Omental fat pad (tissue), 4 donors: ENCODE data around the gene SYTL3. TPM values are rescaled to one million over a fixed set of nuclear protein-coding genes. Genes with fewer than 3 reads are reported as not detected.
A peak's percentile ranks its signal among the peaks of the same experiment; 100 is the strongest.
"Not testable (repeated sequence)": the region's sequence is repeated elsewhere in the genome, so short reads cannot be mapped to it uniquely, and the experiment has no call there.

Experiments
- ATAC-seq: fragments of 150-250 bp; one replicate; pipeline ENCODE4 v1.9.1; 2016; ENCODE audit warnings: mild to moderate bottlenecking, moderate library complexity; ENCODE audit not compliant: low FRiP score
- DNase-seq: peaks from one replicate; pipeline ENCODE4 v3.0.0-alpha.2; 2019; ENCODE audit warnings: low spot score
- total RNA-seq, 4 donors: library from RNA; depleted of rRNA; stranded (reverse); fragments of >200 nt; gene quantifications; one replicate each; pipeline ENCODE4 v1.1.0, GENCODE V29; 2016
- TF ChIP-seq, protein P1 (sequence below), 3 donors: fragments of 450-650 bp; IDR thresholded peaks; one replicate each; pipeline ENCODE4 v1.5.1; 2016 to 2017; ENCODE audit warnings: antibody characterized with exemption in 3 of 3, mild to moderate bottlenecking in 3 of 3, moderate library complexity in 2 of 3

SYTL3 gene
- total RNA-seq, 4 donors from 2014 or later, result 5.3 to 16.3 (median 6.8) TPM

- ATAC-seq (no peak), DNase-seq (no peak)
- TF ChIP-seq, protein P1, sequence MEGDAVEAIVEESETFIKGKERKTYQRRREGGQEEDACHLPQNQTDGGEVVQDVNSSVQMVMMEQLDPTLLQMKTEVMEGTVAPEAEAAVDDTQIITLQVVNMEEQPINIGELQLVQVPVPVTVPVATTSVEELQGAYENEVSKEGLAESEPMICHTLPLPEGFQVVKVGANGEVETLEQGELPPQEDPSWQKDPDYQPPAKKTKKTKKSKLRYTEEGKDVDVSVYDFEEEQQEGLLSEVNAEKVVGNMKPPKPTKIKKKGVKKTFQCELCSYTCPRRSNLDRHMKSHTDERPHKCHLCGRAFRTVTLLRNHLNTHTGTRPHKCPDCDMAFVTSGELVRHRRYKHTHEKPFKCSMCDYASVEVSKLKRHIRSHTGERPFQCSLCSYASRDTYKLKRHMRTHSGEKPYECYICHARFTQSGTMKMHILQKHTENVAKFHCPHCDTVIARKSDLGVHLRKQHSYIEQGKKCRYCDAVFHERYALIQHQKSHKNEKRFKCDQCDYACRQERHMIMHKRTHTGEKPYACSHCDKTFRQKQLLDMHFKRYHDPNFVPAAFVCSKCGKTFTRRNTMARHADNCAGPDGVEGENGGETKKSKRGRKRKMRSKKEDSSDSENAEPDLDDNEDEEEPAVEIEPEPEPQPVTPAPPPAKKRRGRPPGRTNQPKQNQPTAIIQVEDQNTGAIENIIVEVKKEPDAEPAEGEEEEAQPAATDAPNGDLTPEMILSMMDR (IDR thresholded peaks at IDR 0.05), result no peak
Observed at GRCh38 chr6:158688860-158689259, 39.0 kb downstream of the SYTL3 start.

- TF ChIP-seq, protein P1 (IDR thresholded peaks at IDR 0.05), result no peak
- DNase-seq, result no peak
Observed at GRCh38 chr6:158694913-158695312, 45.1 kb downstream of the SYTL3 start.

DNA sequence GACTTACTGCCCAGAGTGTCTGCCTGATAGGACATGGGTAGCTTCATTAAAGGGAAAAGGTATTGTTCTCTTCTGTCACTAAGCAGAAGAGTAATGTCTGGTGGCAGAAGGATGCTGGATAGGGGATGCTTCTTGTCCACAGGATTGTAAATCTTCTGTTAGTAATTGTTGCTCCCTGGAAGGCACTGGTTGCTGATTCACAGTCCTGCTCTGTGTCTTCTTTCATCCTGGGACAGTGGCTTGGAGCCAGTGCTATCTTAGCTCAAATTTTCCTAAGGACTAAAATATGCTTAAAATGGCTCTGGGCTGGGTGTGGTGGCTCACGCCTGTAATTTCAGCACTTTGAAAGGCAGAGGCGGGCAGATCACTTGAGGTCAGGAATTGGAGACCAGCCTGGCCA is 48.0 kb downstream of the SYTL3 start:
- TF ChIP-seq, protein P1 (IDR thresholded peaks at IDR 0.05), result no peak

More at GRCh38 chr6:158694913-158695312, 45.1 kb downstream of the SYTL3 start:
- no peak for ATAC-seq

GRCh38 chr6:158698931-158699330 is 49.1 kb downstream of the SYTL3 start:
- TF ChIP-seq, protein P1 (IDR thresholded peaks at IDR 0.05), result no peak
- DNase-seq (no peak), ATAC-seq (no peak)

More for the DNA sequence above, 48.0 kb downstream of the SYTL3 start:
- DNase-seq (no peak), ATAC-seq (no peak)

GRCh38 chr6:158701268-158701667 is 51.4 kb downstream of the SYTL3 start:
- not testable (repeated sequence) for ATAC-seq

DNA sequence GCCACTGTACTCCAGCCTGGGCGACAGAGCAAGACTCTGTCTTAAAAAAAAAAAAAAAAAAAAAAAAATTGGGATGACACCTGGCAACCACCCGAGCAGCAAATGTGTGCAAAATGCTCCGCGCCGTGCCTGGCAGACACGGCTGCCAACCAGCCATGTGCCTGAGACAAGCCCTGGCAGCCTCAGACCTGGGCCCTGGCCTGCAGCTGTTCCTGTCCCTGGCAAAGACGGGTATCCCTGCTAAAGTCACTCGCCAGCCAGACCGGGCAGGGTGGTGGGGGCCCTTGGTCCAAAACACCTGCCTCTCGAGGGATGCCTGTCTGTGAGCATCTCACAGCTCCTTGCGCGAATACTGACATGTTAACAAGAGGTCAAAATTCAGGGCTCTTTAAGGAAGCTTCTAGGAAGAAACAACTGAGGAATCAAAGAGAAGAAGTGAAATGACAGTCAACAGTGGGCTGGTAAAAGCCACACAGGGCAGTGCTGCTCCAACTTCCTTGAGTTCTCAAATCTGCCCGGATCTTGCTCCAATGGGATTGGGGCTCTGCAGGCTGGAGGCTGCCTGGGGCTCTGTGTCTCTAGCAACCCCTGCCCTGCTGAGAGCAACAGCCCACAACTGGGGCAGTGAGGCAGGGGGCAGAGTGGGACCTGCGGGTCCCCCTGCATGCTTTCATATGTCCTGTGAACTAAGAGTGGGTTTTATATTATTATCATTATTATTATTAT is 53.4 kb downstream of the SYTL3 start:
- ATAC-seq (no peak), DNase-seq (no peak)
- TF ChIP-seq, protein P1 (IDR thresholded peaks at IDR 0.05), result no peak

More at GRCh38 chr6:158701268-158701667, 51.4 kb downstream of the SYTL3 start:
- not testable (repeated sequence) for DNase-seq

GRCh38 chr6:158703837-158704822 is 54.3 kb downstream of the SYTL3 start:
- DNase-seq (peak; percentile 50), ATAC-seq (peak; percentile 74)

More at GRCh38 chr6:158703837-158704822, 54.3 kb downstream of the SYTL3 start:
- TF ChIP-seq, protein P1 (IDR thresholded peaks at IDR 0.05), result peak in 2 of 3 donors; percentile 75 to 85
